Measurements from ENCODE around the gene KCNG1.

The KCNG1 gene

GRCh38 chr20:51036827-51037531 is 14.1 kb upstream of the KCNG1 start:
- no peak for DNase-seq (ENCODE audit: low read depth in 1 of 2, low spot score in 1 of 2)

DNA sequence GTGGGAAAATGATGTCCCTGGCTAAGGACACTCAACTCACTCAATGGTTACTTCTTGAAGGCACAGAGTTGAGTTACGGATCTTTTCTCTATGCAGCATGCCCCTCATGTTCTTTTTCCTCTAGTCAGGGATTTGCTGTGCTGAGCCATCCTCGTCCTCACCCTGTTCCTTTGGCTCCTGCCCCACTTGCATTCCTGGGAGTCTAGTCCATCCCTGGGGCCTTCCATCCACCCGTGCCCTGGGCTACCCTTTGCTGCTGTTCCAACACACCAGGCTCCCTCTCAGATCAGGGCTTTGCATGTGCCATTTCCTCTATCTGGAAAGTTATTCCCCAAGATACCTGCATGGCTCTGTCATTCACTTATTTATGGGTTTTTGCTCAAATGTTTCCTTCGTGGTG is 13.3 kb upstream of the KCNG1 start:
- DNase-seq (ENCODE audit: low read depth in 1 of 2, low spot score in 1 of 2), result no peak

- no peak for DNase-seq (ENCODE audit: low read depth in 1 of 2, low spot score in 1 of 2)
Observed at GRCh38 chr20:51034988-51035656, 12.2 kb upstream of the KCNG1 start.

- no peak for DNase-seq (ENCODE audit: low read depth in 1 of 2, low spot score in 1 of 2)
Observed at GRCh38 chr20:51034476-51034875, 11.6 kb upstream of the KCNG1 start.

- no peak for DNase-seq (ENCODE audit: low read depth in 1 of 2, low spot score in 1 of 2)
Observed at GRCh38 chr20:51029963-51030920, 7.3 kb upstream of the KCNG1 start.

DNA sequence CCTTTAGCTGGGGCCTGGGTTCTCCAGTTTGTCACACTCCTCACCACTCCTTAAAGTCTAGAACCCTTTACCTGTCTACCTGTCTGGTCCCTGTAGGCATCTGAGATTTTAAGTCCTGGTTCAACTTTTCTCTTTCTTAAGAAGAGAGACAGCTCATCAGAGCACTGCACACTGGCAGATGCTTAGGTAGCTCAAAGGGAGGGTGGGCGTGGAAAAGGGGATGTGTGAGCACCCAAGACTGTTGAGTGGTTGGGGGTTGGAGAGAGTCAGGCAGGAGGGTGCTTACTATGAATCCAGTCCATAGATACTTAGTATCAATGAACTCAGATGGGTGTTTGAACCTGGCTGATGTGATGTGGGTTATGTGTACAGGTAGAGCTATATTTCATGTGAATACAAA is 6.6 kb upstream of the KCNG1 start:
- no peak for DNase-seq (ENCODE audit: low read depth in 1 of 2, low spot score in 1 of 2)

- no peak for DNase-seq (ENCODE audit: low read depth in 1 of 2, low spot score in 1 of 2)
Observed at GRCh38 chr20:51028616-51029212, 5.8 kb upstream of the KCNG1 start.

DNA sequence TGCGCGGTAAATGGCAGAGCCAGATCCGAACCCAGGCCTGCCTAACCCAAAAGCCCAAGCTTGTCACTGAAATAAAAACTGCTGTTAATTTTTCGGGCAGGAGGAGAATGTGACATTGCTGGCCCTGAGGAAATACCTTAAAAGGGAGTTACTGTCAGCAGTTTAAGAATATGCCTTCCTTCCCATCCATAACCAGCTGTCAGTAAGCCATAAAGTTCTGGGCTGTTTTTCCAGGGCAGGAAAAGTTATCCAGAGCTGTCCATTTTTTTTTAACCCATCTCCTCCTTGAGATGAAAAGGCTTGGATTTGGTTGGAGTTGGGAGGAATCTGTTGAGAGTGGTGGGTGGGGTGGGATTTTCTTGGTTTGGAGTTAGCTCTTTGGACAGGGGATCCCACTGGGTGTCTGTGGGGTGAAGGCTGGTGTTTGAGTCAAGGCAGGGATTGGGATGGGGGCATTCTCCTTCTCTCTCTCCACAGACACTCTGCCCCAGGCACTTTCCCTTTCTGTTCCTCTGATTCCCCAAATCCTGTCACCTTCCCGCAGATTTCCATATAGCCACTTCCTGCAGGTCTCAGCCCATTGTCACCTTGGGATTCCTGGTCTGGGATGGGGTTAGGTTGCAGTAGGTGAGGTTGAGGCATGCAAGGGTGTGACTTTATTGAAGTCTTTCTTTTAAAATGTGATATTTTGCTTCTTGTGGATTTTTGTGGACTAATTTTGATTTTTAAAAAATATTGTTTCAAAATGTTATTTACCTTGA is 4.3 kb upstream of the KCNG1 start:
- DNase-seq (ENCODE audit: low read depth in 1 of 2, low spot score in 1 of 2), result no peak

DNA sequence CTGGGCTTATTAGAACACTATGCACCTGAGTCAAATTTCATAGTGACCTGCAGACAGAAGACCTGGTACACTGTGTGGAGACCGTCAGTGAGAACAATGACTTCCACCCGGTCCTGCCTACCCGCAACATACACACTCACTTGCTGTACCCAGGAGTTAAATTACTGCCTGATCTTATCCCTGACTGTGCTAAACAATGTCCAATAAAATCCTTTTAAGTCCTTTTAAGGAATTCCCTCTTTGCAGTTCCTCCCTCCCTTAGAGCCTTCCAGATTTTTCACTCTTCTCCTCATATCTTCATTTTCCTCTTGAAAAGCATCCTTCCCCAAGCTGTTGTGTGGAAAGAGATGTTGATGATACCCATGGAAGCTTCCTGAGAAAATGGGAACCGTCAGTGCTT is 3.4 kb upstream of the KCNG1 start:
- no peak for DNase-seq (ENCODE audit: low read depth in 1 of 2, low spot score in 1 of 2)

DNA sequence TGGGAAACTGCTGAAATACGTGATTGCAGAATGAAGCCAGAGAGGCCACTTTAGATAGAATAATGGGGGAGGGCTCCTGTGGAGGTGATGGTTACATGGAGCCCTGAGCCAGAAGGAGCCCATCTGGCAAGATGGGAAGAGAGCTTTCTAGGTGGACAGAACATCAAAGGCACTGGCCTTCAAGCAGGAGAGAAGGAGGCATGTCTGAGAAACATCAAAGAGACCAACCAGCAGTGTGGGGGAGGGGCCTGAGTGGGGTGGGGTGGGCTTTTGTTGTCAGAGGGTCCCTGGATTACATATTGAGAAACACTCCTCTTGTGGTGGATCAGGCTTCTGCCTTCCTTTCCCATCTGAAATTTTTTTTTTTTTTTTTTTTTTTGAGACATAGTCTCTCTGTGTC is 1.9 kb upstream of the KCNG1 start:
- DNase-seq (ENCODE audit: low read depth in 1 of 2, low spot score in 1 of 2), result no peak

- DNase-seq (ENCODE audit: low read depth in 1 of 2, low spot score in 1 of 2), result no peak
Observed at GRCh38 chr20:51023617-51024155, 779 bp upstream of the KCNG1 start.

- no peak for DNase-seq (ENCODE audit: low read depth in 1 of 2, low spot score in 1 of 2)
Observed at GRCh38 chr20:51022227-51022802, 592 bp downstream of the KCNG1 start.

DNA sequence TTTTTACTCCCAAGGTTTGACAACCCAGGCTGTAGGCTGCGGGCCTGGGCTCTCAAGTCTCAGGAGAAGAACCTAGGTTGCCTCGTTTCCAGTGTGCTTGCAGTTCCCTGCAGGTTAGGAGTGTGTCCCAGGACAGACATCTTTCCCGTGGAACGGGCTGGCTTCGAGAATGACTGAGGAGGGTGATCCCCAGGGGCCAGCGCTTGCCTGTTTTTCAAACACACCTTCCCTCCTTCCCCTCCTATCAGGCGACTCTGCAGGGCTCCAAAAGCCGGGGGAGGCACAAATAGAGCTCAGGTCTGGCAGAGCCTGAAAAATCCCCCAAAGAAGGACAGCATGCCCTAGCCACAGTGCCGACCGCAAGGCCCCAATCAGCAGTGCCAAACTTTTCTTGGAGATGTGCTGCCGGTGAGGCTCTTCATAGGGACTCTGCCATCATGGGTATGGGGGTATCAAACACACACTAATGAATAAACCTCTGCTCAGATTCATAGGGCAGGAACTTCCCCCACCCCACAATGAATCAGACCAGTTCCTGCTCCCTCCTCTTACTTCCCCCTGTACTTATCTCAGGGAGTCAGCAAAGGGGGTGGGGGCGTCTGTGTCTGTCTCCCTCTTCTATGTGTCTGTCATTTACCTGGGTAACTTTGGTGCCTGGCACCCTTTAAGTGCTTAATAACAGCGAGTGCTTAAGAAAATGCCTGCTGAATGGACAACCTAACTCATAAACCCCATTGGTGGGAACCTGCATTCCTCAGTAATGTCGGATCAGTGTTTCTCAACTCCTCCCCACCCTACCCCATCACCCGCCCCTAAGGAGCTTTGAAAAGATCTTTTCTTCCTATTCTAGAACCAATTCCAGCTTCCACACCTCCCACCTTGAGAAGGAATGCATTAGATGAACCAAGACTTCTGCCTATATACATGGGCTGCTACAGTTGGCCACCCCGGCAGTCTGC is 1.6 kb downstream of the KCNG1 start:
- no peak for DNase-seq (ENCODE audit: low read depth in 1 of 2, low spot score in 1 of 2)

GRCh38 chr20:51020657-51021056 is 2.2 kb downstream of the KCNG1 start:
- no peak for DNase-seq (ENCODE audit: low read depth in 1 of 2, low spot score in 1 of 2)

DNA sequence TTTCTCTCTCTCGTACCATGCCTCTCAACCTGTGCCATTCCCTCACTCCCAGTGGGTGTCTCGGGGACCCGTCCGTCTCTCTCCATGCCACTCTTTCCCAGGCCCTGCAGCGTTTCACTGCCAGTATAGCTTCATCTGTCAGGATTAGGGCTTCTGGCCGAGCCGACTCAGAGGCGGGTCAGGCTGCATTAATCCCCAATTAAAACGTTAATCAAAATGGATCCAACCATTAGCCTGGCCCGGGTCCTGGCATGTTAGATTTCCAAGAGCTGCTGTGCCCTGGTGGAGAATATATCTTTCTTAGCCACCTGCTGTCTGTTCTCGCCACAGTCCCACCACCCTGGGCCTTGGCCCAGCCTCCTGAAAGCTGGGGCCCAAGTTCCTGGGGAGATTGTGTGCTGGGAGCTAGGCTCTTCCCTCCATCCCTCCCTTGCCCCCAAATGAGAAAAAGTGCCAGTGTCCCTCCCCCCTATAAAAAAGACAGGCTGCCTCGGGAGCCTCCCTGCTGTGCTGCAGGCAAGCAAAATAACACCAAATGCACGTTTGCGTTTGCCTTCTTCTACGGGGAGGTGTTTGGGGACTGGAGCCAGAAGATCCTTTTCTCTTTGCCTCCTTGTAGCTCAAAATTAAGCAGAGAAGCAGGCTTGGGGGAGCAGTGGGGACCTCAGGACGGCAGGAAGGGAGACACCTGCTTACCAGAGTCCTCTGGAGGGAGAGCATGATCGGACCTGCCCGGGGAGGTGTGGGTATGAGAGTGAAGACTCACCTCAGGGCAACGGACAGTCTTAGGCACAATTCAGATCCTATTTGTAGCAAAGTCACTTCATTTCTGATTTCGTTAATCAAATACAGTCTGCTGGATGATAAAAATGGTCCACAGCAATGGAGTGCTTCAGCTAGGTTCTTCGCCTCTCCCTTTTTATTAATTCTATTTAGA is 3.0 kb downstream of the KCNG1 start:
- DNase-seq (ENCODE audit: low read depth in 1 of 2, low spot score in 1 of 2), result no peak

- no peak for DNase-seq (ENCODE audit: low read depth in 1 of 2, low spot score in 1 of 2)
Observed at GRCh38 chr20:51017251-51017650, 5.7 kb downstream of the KCNG1 start.

DNA sequence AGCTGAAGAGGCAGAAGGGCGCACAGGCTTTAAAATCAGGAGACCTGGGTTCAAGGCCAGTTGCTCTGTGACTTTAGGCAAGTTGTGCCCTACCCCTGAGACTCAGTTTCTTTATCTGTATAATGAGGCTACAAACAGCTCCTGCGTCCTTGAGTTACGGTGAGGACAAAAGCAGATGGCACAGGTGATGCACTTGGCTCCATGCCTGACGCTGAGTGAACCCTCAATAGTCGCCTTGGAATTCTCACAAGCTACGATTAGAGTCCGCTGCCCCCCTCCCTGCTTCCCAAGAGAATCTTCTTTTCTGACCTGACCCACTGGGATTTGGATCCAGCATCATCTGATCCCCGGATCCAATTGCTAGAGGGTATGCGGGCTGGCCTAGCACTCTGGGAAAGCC is 6.4 kb downstream of the KCNG1 start:
- DNase-seq (ENCODE audit: low read depth in 1 of 2, low spot score in 1 of 2), result no peak
